ENCODE results near the gene KLF11.

KLF11 gene

GRCh38 chr2:10005461-10006235, 37.7 kb upstream of the KLF11 start:
- no peak for TF ChIP-seq NFIC (IDR thresholded peaks at IDR 0.05)
- no peak for TF ChIP-seq TAF1 (IDR thresholded peaks at IDR 0.05; ENCODE audit: low read depth)
- no peak for TF ChIP-seq CEBPB (IDR thresholded peaks at IDR 0.05)
- no peak for TF ChIP-seq EP300 (IDR thresholded peaks at IDR 0.05; ENCODE audit: borderline replicate concordance)
- TF ChIP-seq, protein P1, sequence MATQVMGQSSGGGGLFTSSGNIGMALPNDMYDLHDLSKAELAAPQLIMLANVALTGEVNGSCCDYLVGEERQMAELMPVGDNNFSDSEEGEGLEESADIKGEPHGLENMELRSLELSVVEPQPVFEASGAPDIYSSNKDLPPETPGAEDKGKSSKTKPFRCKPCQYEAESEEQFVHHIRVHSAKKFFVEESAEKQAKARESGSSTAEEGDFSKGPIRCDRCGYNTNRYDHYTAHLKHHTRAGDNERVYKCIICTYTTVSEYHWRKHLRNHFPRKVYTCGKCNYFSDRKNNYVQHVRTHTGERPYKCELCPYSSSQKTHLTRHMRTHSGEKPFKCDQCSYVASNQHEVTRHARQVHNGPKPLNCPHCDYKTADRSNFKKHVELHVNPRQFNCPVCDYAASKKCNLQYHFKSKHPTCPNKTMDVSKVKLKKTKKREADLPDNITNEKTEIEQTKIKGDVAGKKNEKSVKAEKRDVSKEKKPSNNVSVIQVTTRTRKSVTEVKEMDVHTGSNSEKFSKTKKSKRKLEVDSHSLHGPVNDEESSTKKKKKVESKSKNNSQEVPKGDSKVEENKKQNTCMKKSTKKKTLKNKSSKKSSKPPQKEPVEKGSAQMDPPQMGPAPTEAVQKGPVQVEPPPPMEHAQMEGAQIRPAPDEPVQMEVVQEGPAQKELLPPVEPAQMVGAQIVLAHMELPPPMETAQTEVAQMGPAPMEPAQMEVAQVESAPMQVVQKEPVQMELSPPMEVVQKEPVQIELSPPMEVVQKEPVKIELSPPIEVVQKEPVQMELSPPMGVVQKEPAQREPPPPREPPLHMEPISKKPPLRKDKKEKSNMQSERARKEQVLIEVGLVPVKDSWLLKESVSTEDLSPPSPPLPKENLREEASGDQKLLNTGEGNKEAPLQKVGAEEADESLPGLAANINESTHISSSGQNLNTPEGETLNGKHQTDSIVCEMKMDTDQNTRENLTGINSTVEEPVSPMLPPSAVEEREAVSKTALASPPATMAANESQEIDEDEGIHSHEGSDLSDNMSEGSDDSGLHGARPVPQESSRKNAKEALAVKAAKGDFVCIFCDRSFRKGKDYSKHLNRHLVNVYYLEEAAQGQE (IDR thresholded peaks at IDR 0.05; ENCODE audit: low read depth): no peak
- no peak for TF ChIP-seq YY1 (IDR thresholded peaks at IDR 0.05; ENCODE audit: low read depth)
- no peak for TF ChIP-seq FOXM1 (IDR thresholded peaks at IDR 0.05; ENCODE audit: borderline replicate concordance, low read depth)
- TF ChIP-seq ZBTB7A (IDR thresholded peaks at IDR 0.05; ENCODE audit: low read depth): no peak
- TF ChIP-seq TCF12 (IDR thresholded peaks at IDR 0.05; ENCODE audit: low read depth): no peak
- TF ChIP-seq, protein P2, sequence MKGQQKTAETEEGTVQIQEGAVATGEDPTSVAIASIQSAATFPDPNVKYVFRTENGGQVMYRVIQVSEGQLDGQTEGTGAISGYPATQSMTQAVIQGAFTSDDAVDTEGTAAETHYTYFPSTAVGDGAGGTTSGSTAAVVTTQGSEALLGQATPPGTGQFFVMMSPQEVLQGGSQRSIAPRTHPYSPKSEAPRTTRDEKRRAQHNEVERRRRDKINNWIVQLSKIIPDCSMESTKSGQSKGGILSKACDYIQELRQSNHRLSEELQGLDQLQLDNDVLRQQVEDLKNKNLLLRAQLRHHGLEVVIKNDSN (IDR thresholded peaks at IDR 0.05): no peak
- no peak for TF ChIP-seq RAD21 (IDR thresholded peaks at IDR 0.05; ENCODE audit: low read depth)
- no peak for TF ChIP-seq CREB1 (IDR thresholded peaks at IDR 0.05; ENCODE audit: low read depth)
- TF ChIP-seq EGR1 (IDR thresholded peaks at IDR 0.05): no peak
- no peak for TF ChIP-seq MAX (IDR thresholded peaks at IDR 0.05)
- no peak for TF ChIP-seq TEAD4 (IDR thresholded peaks at IDR 0.05)

DNA sequence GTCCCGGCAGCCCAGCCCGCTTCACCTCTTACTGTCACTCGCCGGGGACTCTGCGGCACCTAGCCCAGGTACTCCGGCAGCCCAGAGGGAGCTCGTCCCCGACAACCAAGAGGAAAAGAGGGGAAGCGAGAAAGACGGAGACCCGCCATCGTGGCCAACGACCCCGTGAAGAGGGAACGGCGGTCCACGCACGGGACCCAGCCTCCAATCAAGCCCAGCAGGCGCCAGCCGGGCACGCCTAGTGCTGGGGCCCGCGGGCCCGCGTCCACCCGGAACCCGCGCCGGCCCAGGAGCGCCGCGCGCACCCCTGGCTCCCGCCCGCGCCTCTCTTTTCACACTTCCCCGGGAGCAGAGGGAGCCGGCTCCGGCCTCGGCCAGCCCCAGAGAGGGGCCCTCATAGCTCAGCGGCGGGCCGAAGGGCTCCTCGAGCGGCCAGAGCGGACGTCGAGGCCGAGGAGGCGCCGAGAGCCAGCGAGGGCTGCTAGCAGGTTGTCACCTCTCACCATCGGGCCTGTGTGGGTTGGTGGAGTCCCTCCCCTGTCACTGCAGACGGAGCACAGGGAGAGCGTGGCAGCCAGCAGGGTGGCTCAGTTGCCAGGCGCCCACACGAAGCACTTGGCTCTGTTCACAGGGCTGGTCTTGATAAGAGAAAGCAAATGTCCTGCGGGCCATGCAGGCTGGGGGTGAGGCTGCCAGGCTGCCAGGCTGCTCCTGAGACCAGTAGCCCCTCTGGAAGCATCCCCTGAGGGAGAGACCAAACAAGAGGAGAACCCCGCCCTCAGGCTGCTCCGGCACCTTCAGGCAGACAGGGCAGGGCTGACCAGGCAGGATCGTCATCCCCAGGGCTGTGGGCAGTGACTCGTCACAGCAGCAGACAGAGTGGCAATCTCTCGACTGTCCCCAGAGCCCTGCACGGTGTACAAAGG, 36.9 kb upstream of the KLF11 start:
- no peak for TF ChIP-seq CREB1 (IDR thresholded peaks at IDR 0.05; ENCODE audit: low read depth)
- no peak for TF ChIP-seq EGR1 (IDR thresholded peaks at IDR 0.05)
- no peak for TF ChIP-seq NFIC (IDR thresholded peaks at IDR 0.05)
- no peak for TF ChIP-seq FOXM1 (IDR thresholded peaks at IDR 0.05; ENCODE audit: borderline replicate concordance, low read depth)
- TF ChIP-seq EP300 (IDR thresholded peaks at IDR 0.05; ENCODE audit: borderline replicate concordance): no peak
- TF ChIP-seq, protein P1 (IDR thresholded peaks at IDR 0.05; ENCODE audit: low read depth): no peak
- no peak for TF ChIP-seq TEAD4 (IDR thresholded peaks at IDR 0.05)
- no peak for TF ChIP-seq TCF12 (IDR thresholded peaks at IDR 0.05; ENCODE audit: low read depth)
- no peak for TF ChIP-seq YY1 (IDR thresholded peaks at IDR 0.05; ENCODE audit: low read depth)
- TF ChIP-seq ZBTB7A (IDR thresholded peaks at IDR 0.05; ENCODE audit: low read depth): no peak

- no peak for TF ChIP-seq TAF1 (IDR thresholded peaks at IDR 0.05; ENCODE audit: low read depth)
- TF ChIP-seq YY1 (IDR thresholded peaks at IDR 0.05; ENCODE audit: low read depth): no peak
- TF ChIP-seq TEAD4 (IDR thresholded peaks at IDR 0.05): no peak
- no peak for TF ChIP-seq EP300 (IDR thresholded peaks at IDR 0.05; ENCODE audit: borderline replicate concordance)
- TF ChIP-seq TCF12 (IDR thresholded peaks at IDR 0.05; ENCODE audit: low read depth): no peak
- TF ChIP-seq NFIC (IDR thresholded peaks at IDR 0.05): no peak
- TF ChIP-seq, protein P1 (IDR thresholded peaks at IDR 0.05; ENCODE audit: low read depth): no peak
- TF ChIP-seq MAX (IDR thresholded peaks at IDR 0.05): no peak
- no peak for TF ChIP-seq CREB1 (IDR thresholded peaks at IDR 0.05; ENCODE audit: low read depth)
- TF ChIP-seq EGR1 (IDR thresholded peaks at IDR 0.05): no peak
- no peak for TF ChIP-seq RAD21 (IDR thresholded peaks at IDR 0.05; ENCODE audit: low read depth)
- TF ChIP-seq ZBTB7A (IDR thresholded peaks at IDR 0.05; ENCODE audit: low read depth): no peak
- TF ChIP-seq CEBPB (IDR thresholded peaks at IDR 0.05): no peak
- TF ChIP-seq FOXM1 (IDR thresholded peaks at IDR 0.05; ENCODE audit: borderline replicate concordance, low read depth): no peak
- TF ChIP-seq, protein P2 (IDR thresholded peaks at IDR 0.05): no peak
These were observed 35.9 kb upstream of the KLF11 start for GRCh38 chr2:10007435-10007834.
